Immature natural killer cell (primary cell): Measurements from ENCODE around the gene KLK10. TPM values are rescaled to one million over a fixed set of nuclear protein-coding genes. Genes with fewer than 3 reads are reported as not detected.
"Not testable (repeated sequence)": the region's sequence is repeated elsewhere in the genome, so short reads cannot be mapped to it uniquely, and the experiment has no call there.

Experiments
- DNase-seq, 3 donors: peaks; one replicate each; pipeline ENCODE4 v3.0.0; 2022; ENCODE audit warnings: mixed read lengths in 1 of 3
- H3K27ac Mint-ChIP-seq, 6 donors: one replicate each; pipeline ENCODE4 v1.8.0; 2020; ENCODE audit warnings: mixed read lengths in 6 of 6, mild to moderate bottlenecking in 5 of 6, inconsistent platforms in 4 of 6, moderate library complexity in 3 of 6
- H3K27me3 Mint-ChIP-seq, 3 donors: one replicate each; pipeline ENCODE4 v1.8.0; 2020 to 2021; ENCODE audit warnings: low read depth in 3 of 3, mild to moderate bottlenecking in 3 of 3, mixed read lengths in 3 of 3, moderate library complexity in 3 of 3, inconsistent platforms in 1 of 3
- H3K36me3 Mint-ChIP-seq, 3 donors: one replicate each; pipeline ENCODE4 v1.8.0; 2020; ENCODE audit warnings: mixed read lengths in 3 of 3, inconsistent platforms in 2 of 3, mild to moderate bottlenecking in 2 of 3
- H3K4me1 Mint-ChIP-seq, 2 donors: one replicate each; pipeline ENCODE4 v1.8.0; 2020; ENCODE audit warnings: inconsistent platforms in 2 of 2, mild to moderate bottlenecking in 2 of 2, mixed read lengths in 2 of 2, moderate library complexity in 1 of 2
- H3K4me3 Mint-ChIP-seq, 5 donors: one replicate each; pipeline ENCODE4 v1.8.0; 2020; ENCODE audit warnings: mild to moderate bottlenecking in 5 of 5, mixed read lengths in 5 of 5, inconsistent platforms in 3 of 5, moderate library complexity in 3 of 5
- H3K9me3 Mint-ChIP-seq, 6 donors: one replicate each; pipeline ENCODE4 v1.8.0; 2020; ENCODE audit warnings: mild to moderate bottlenecking in 6 of 6, mixed read lengths in 6 of 6, inconsistent platforms in 4 of 6, moderate library complexity in 3 of 6
- polyA plus RNA-seq, 3 donors: library from polyadenylated mRNA; unstranded; fragments of 300-500 nt; fragmentation: Illumina TruSeq; gene quantifications; one replicate each; pipeline ENCODE4 v1.2.3, GENCODE V29; 2021

The KLK10 gene
- polyA plus RNA-seq, 3 donors from 2014 or later: not detected

- Mint-ChIP-seq H3K27ac (no peak overlapping the region), H3K27me3 (peaks cover 2 to 16% (median 13%) of the 10 kb centered on the region in 3 donors), H3K4me1 (no peaks in the 10 kb centered on the region), H3K9me3 (peaks cover 0 to 4% (median 0%) of the 10 kb centered on the region in 6 donors), H3K4me3 (no peak overlapping the region), H3K36me3 (no peaks in the 10 kb centered on the region)
- DNase-seq: no peak
Observed at GRCh38 chr19:51005248-51005647, 14.3 kb downstream of the KLK10 start.

DNA sequence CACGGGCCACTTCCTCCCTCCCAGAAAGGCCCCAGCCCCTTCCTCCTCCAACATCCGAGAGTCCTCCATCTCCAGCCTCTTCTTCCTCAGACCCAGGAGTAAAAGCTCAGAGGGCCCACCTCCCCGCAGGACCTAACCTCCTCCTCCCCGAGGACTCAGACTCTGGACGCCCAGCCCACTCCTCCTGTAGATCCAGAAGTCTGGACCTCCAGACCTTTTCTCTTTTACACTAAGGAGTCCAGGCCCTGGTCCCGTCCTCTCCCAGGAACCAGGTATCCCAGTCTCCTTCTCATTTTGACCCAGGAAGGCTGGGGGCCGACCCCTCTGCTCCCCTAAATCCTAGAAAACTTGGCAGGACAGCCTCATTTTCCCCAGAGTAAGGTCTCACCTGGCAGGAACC, 16.2 kb downstream of the KLK10 start:
- no peaks in the 10 kb centered on the region for H3K4me1 Mint-ChIP-seq
- no peak for DNase-seq
- no peaks in the 10 kb centered on the region for H3K36me3 Mint-ChIP-seq
- peaks cover 0 to 2% (median 0%) of the 10 kb centered on the region in 6 donors for H3K9me3 Mint-ChIP-seq
- no peak overlapping the region for H3K27ac Mint-ChIP-seq
- H3K4me3 Mint-ChIP-seq: no peak overlapping the region
- peaks cover 3 to 18% (median 10%) of the 10 kb centered on the region in 3 donors for H3K27me3 Mint-ChIP-seq

GRCh38 chr19:51002542-51003311, 16.8 kb downstream of the KLK10 start:
- DNase-seq: peak in 1 of 3 donors; percentile 19
- Mint-ChIP-seq H3K27ac (peak overlapping the region in 1 of 6 donors; percentile 34), H3K9me3 (peaks cover 0 to 2% (median 0%) of the 10 kb centered on the region in 6 donors), H3K36me3 (no peaks in the 10 kb centered on the region), H3K27me3 (peaks cover 5 to 18% (median 12%) of the 10 kb centered on the region in 3 donors), H3K4me1 (no peaks in the 10 kb centered on the region), H3K4me3 (no peak overlapping the region)

DNA sequence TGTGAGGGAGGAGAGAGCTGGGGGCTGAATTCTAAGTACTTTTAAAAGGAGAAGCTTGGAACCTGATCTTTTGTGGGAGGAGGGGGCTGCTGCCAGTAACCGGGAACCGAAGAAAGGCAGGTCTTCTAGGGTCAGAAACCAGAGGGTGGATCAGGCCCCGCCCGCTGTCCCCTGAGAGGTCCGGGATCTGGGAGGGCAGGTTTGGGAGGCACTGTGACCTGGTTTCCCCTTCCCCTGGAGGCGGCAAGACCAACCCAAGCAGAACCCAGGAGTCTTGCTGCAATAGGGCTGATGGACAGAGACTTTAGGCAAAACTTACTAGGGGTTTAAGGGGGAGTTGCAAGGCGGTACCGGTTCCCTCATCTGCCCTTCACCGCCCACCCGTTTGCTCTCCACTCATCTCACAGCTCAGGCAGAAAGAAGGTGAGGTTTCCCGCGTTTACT, 17.4 kb downstream of the KLK10 start:
- H3K4me3 Mint-ChIP-seq: no peak overlapping the region
- peaks cover 5 to 18% (median 8%) of the 10 kb centered on the region in 3 donors for H3K27me3 Mint-ChIP-seq
- H3K27ac Mint-ChIP-seq: no peak overlapping the region
- peaks cover 0 to 2% (median 0%) of the 10 kb centered on the region in 6 donors for H3K9me3 Mint-ChIP-seq
- H3K36me3 Mint-ChIP-seq: no peaks in the 10 kb centered on the region
- no peaks in the 10 kb centered on the region for H3K4me1 Mint-ChIP-seq
- DNase-seq: no peak

- no peak for DNase-seq
- Mint-ChIP-seq H3K27ac (no peak within 1 kb of the TSS), H3K4me3 (no peak within 1 kb of the TSS), H3K9me3 (peaks cover 0 to 2% (median 0%) of the 10 kb centered on the region in 6 donors), H3K4me1 (no peaks in the 10 kb centered on the region), H3K27me3 (peaks cover 5 to 18% (median 10%) of the 10 kb centered on the region in 3 donors), H3K36me3 (no peaks in the 10 kb centered on the region)
Observed at GRCh38 chr19:51001515-51001914, 18.0 kb downstream of the KLK10 start, which contains the start of gene KLK8. Gene KLK8 (minus strand): TSS chr19:51001604. CDS start chr19:51001167, 437 bp downstream.

- H3K4me1 Mint-ChIP-seq: no peaks in the 10 kb centered on the region
- peaks cover 0 to 2% (median 0%) of the 10 kb centered on the region in 6 donors for H3K9me3 Mint-ChIP-seq
- DNase-seq: no peak
- H3K27ac Mint-ChIP-seq: no peak overlapping the region
- peaks cover 8 to 18% (median 10%) of the 10 kb centered on the region in 3 donors for H3K27me3 Mint-ChIP-seq
- H3K4me3 Mint-ChIP-seq: no peak overlapping the region
- no peaks in the 10 kb centered on the region for H3K36me3 Mint-ChIP-seq
Observed at GRCh38 chr19:51000981-51001380, 18.5 kb downstream of the KLK10 start.

GRCh38 chr19:51000426-51000825, 19.1 kb downstream of the KLK10 start:
- Mint-ChIP-seq H3K36me3 (no peaks in the 10 kb centered on the region), H3K9me3 (peaks cover 0 to 2% (median 0%) of the 10 kb centered on the region in 6 donors), H3K27ac (no peak overlapping the region), H3K4me3 (no peak overlapping the region), H3K4me1 (no peaks in the 10 kb centered on the region), H3K27me3 (peaks cover 8 to 18% (median 10%) of the 10 kb centered on the region in 3 donors)
- DNase-seq: no peak

GRCh38 chr19:50998686-50999085, 20.8 kb downstream of the KLK10 start:
- DNase-seq: no peak
- no peaks in the 10 kb centered on the region for H3K36me3 Mint-ChIP-seq
- no peaks in the 10 kb centered on the region for H3K4me1 Mint-ChIP-seq
- no peak overlapping the region for H3K4me3 Mint-ChIP-seq
- peaks cover 0 to 2% (median 0%) of the 10 kb centered on the region in 6 donors for H3K9me3 Mint-ChIP-seq
- H3K27me3 Mint-ChIP-seq: peaks cover 9 to 17% (median 10%) of the 10 kb centered on the region in 3 donors
- no peak overlapping the region for H3K27ac Mint-ChIP-seq

GRCh38 chr19:50998061-50998460, 21.4 kb downstream of the KLK10 start:
- no peaks in the 10 kb centered on the region for H3K36me3 Mint-ChIP-seq
- no peak for DNase-seq
- no peak overlapping the region for H3K27ac Mint-ChIP-seq
- no peaks in the 10 kb centered on the region for H3K4me1 Mint-ChIP-seq
- H3K4me3 Mint-ChIP-seq: no peak overlapping the region
- peaks cover 6 to 17% (median 8%) of the 10 kb centered on the region in 3 donors for H3K27me3 Mint-ChIP-seq
- H3K9me3 Mint-ChIP-seq: peaks cover 0 to 2% (median 0%) of the 10 kb centered on the region in 6 donors

GRCh38 chr19:50994129-50994528, 25.4 kb downstream of the KLK10 start:
- H3K36me3 Mint-ChIP-seq: no peaks in the 10 kb centered on the region
- DNase-seq: no peak
- no peaks in the 10 kb centered on the region for H3K9me3 Mint-ChIP-seq
- no peak overlapping the region for H3K4me3 Mint-ChIP-seq
- no peaks in the 10 kb centered on the region for H3K4me1 Mint-ChIP-seq
- H3K27ac Mint-ChIP-seq: no peak overlapping the region
- H3K27me3 Mint-ChIP-seq: peaks cover 7 to 12% (median 12%) of the 10 kb centered on the region in 3 donors

DNA sequence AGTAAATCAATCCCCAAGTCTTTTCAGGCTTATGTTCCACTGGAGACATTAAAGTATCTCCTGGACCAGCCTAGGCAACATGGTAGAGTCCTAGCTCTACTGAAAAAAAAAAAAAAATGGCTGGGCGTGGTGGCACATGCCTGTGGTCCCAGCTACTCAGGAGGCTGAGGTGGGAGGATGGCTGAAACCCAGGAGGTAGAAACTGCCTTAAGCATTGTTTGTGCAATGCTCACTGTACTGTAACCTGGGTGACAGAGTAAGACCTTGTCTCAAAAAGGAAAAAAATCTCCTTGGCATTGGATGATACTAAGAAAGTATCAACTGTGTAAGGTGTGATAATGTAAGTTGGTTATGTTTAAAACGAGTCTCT, 26.9 kb downstream of the KLK10 start:
- Mint-ChIP-seq H3K36me3 (no peaks in the 10 kb centered on the region), H3K27me3 (peaks cover 8 to 16% (median 9%) of the 10 kb centered on the region in 3 donors), H3K27ac (no peak overlapping the region), H3K9me3 (no peaks in the 10 kb centered on the region), H3K4me3 (no peak overlapping the region), H3K4me1 (no peaks in the 10 kb centered on the region)
- DNase-seq: no peak

DNA sequence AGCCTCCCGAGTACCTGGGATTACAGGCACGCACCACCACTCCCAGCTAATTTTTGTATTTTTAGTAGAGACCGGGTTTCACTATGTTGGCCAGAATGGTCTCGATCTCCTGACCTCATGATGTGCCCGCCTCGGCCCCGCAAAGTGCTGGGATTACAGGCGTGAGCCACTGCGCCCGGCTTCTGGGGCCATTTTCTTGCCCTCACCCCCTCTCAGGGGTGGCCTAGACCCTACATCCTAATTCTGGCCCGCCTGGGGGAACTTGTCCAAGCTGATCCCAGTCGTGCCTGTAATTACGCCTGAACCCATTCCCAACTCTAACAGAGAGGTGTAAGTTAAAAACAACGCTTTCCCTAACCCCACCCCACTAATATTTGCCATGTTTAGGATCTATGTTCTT, 35.1 kb downstream of the KLK10 start:
- H3K4me3 Mint-ChIP-seq, H3K4me1 Mint-ChIP-seq, H3K9me3 Mint-ChIP-seq, H3K27ac Mint-ChIP-seq, DNase-seq, H3K36me3 Mint-ChIP-seq: not testable (repeated sequence)
- H3K27me3 Mint-ChIP-seq: peaks cover 9 to 22% (median 18%) of the 10 kb centered on the region in 3 donors

- no peak for DNase-seq
- no peaks in the 10 kb centered on the region for H3K4me1 Mint-ChIP-seq
- no peaks in the 10 kb centered on the region for H3K9me3 Mint-ChIP-seq
- H3K27ac Mint-ChIP-seq: no peak within 1 kb of the TSS
- H3K36me3 Mint-ChIP-seq: peaks cover 0 to 4% (median 0%) of the 10 kb centered on the region in 3 donors
- H3K4me3 Mint-ChIP-seq: no peak within 1 kb of the TSS
- peaks cover 10 to 18% (median 17%) of the 10 kb centered on the region in 3 donors for H3K27me3 Mint-ChIP-seq
Observed at GRCh38 chr19:50983625-50984292, 35.8 kb downstream of the KLK10 start, which contains the start of gene KLK7. Gene KLK7 (minus strand): TSS chr19:50983917. CDS start chr19:50982399, 1,518 bp downstream.

DNA sequence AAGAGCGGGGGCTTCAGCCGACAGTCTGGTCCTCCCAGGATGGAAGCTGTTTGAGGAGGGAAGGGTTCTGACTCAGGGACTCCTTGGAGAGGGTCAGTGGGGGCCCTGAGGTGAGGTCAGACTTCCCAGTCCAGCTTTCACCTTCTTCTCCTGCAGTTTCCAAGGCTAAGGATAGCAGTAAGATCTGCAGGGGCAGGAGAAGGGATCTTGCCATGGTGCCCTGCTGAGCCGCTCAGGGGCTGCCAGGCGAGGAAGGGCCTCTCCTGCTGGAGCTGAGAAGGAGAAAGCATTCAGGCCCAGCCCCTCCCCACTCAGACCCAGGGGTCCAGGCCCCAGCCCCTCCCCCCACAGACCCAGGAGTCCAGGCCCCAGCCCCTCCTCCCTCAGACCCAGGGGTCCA, 37.3 kb downstream of the KLK10 start:
- H3K27ac Mint-ChIP-seq: no peak overlapping the region
- H3K36me3 Mint-ChIP-seq: peaks cover 0 to 4% (median 0%) of the 10 kb centered on the region in 3 donors
- H3K4me1 Mint-ChIP-seq: no peaks in the 10 kb centered on the region
- no peak overlapping the region for H3K4me3 Mint-ChIP-seq
- DNase-seq: no peak
- peaks cover 0 to 2% (median 0%) of the 10 kb centered on the region in 6 donors for H3K9me3 Mint-ChIP-seq
- peaks cover 8 to 17% (median 16%) of the 10 kb centered on the region in 3 donors for H3K27me3 Mint-ChIP-seq
